ENCODE measurements around the gene HECTD4.
"Not testable (repeated sequence)": the region's sequence is repeated elsewhere in the genome, so short reads cannot be mapped to it uniquely, and the experiment has no call there.

Gene HECTD4

DNA sequence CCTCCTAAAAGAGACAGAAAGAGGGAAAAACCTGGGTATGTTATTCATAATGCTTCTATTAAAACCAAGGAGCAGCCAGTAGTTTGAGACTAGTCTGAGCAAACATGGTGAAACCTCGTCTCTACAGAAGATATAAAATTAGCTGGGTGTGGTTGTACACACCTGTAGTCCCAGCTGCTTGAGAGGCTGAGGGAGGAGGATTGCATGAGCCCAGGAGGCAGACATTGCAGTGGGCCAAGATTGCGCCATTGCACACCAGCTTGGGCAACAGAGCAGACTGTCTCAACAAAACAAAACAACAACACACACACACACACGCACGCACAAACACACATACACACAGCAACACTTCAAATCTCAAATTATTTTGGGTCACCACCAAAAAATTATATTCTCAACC, 27.8 kb downstream of the HECTD4 start:
- H3K4me3 ChIP-seq (ENCODE audit: control insufficient read depth, low read depth, low read length), result no peak overlapping the region
- DNase-seq (ENCODE audit: low read depth), result no peak
- TF ChIP-seq, protein P1, sequence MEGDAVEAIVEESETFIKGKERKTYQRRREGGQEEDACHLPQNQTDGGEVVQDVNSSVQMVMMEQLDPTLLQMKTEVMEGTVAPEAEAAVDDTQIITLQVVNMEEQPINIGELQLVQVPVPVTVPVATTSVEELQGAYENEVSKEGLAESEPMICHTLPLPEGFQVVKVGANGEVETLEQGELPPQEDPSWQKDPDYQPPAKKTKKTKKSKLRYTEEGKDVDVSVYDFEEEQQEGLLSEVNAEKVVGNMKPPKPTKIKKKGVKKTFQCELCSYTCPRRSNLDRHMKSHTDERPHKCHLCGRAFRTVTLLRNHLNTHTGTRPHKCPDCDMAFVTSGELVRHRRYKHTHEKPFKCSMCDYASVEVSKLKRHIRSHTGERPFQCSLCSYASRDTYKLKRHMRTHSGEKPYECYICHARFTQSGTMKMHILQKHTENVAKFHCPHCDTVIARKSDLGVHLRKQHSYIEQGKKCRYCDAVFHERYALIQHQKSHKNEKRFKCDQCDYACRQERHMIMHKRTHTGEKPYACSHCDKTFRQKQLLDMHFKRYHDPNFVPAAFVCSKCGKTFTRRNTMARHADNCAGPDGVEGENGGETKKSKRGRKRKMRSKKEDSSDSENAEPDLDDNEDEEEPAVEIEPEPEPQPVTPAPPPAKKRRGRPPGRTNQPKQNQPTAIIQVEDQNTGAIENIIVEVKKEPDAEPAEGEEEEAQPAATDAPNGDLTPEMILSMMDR (conservative IDR thresholded peaks at IDR 0.05; ENCODE audit: control insufficient read depth, insufficient read depth, low read depth, low read length), result no peak

DNA sequence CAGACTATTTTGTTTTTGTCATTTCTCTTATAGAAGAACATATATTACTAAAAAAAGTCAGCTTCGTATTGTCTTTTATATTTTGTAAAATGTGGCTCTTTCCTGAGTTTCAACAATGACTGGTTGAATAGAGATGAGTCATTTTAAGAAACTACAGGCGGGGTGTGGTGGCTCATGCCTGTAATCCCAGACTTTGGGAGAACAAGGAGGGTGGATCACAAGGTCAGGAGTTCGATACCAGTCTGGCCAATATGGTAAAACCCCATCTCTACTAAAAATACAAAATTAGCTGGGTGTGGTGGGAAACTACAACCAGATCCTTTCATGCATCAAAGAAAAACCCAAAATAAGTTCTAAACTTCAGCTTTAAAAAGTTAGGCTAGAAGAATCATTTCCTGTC, 28.8 kb downstream of the HECTD4 start:
- H3K4me3 ChIP-seq (ENCODE audit: control insufficient read depth, low read depth, low read length), result no peak overlapping the region
- peak; percentile 46 for DNase-seq (ENCODE audit: low read depth)
- TF ChIP-seq, protein P1 (conservative IDR thresholded peaks at IDR 0.05; ENCODE audit: control insufficient read depth, insufficient read depth, low read depth, low read length), result no peak

DNA sequence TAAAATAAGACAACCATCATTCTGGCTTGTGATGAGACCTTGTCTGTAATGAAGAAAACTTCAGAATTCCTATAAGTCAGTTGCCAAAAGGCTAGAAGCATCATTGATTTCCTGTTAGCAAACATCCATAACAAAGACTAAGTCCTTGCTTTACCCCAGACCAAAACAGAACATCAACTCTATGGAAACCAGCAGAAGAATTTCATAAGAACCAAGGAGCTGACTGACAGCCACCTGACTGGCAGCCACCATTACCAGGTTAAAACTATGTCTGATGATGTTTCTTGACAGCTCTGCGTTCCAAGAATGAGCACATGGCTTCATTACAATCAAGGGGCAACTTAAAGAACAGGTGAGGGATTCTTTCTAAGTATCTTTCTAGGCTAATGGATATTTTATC, 29.3 kb downstream of the HECTD4 start:
- no peak for DNase-seq (ENCODE audit: low read depth)
- H3K4me3 ChIP-seq (ENCODE audit: control insufficient read depth, low read depth, low read length), result no peak overlapping the region
- TF ChIP-seq, protein P1 (conservative IDR thresholded peaks at IDR 0.05; ENCODE audit: control insufficient read depth, insufficient read depth, low read depth, low read length), result no peak

DNA sequence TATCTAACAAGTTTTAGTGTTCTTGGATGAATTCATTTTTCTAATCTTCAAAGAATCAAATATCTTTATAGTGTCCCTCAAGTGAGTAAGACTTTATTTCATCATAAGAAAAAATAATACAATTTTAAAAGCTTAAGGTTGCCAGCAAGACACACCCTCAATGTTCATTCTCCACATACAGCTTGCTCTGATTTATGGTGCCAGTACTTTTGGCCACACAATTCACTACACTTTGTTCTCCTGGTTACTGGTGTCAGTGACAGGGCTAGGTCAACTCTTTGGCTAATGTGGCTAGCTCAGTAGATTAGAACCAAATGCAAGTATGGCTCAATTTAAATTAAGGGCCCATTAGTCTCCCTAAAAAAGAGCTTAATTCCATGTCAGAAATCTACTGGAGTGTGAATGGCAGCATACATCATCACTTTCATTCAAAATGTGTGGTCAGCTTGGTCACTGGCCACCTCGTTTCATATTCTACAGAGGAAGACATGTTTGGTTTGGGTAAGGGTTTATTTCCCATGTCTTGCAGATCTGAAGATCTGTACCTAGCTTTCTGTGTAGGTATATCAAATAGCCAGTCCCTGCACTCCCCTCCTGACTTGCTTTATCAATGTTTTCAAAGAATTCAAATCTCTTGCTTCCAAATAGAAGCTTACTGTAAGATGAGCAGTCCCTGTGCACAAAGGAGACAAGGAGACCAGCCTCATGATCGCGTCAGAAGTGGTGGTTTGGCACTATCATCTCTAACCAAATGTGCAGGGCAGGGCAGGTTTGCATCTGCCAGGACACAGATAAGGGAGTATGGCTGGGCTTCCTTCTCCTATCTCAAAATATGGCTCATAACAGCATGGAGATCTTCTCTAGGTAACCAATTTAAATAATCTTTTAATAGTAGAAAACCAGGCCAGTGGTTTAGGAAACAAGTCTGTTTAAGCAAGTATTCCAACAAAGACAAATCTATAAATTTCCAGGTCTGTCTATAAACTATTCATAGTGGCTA, 31.3 kb downstream of the HECTD4 start:
- no peak overlapping the region for H3K4me3 ChIP-seq (ENCODE audit: control insufficient read depth, low read depth, low read length)
- peak; percentile 49 for DNase-seq (ENCODE audit: low read depth)
- TF ChIP-seq, protein P1 (conservative IDR thresholded peaks at IDR 0.05; ENCODE audit: control insufficient read depth, insufficient read depth, low read depth, low read length), result no peak

DNA sequence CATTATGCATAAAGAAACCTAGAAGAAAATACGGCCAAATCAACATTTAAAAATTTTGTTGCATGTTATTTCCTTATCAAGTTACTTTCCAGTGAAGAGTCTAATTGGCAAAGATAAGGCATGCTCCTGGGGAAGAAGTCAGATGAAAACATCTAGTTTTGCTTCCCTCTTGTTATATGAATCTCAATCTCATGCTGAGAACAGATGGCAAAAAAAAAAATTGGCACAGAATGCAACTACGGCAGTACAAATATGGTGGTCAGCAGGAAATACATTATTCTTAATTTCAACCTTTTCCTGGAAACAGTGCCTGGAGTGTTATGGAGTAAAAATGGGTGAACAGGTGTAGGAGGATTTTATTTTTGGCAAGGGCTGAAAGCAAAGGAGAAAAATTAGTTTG, 32.8 kb downstream of the HECTD4 start:
- TF ChIP-seq, protein P1 (conservative IDR thresholded peaks at IDR 0.05; ENCODE audit: control insufficient read depth, insufficient read depth, low read depth, low read length), result no peak
- peak; percentile 43 for DNase-seq (ENCODE audit: low read depth)
- H3K4me3 ChIP-seq (ENCODE audit: control insufficient read depth, low read depth, low read length), result no peak overlapping the region

DNA sequence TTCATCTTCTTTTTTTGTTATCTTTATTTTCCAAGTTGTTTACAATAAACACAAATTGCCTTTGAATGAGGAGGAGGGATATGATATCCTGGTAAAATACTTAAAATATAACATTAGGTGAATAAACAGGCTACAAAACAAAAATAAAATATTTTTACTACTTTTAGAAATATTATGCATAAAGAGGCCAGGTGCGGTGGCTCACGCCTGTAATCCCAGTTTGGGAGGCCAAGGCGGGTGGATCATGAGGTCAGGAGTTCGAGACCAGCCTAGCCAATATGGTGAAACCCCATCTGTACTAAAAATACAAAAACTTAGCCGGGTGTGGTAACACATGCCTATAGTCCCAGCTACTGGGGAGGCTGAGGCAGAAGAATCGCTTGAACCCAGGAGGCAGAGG, 33.3 kb downstream of the HECTD4 start:
- not testable (repeated sequence) for DNase-seq (ENCODE audit: low read depth); H3K4me3 ChIP-seq (ENCODE audit: control insufficient read depth, low read depth, low read length)

DNA sequence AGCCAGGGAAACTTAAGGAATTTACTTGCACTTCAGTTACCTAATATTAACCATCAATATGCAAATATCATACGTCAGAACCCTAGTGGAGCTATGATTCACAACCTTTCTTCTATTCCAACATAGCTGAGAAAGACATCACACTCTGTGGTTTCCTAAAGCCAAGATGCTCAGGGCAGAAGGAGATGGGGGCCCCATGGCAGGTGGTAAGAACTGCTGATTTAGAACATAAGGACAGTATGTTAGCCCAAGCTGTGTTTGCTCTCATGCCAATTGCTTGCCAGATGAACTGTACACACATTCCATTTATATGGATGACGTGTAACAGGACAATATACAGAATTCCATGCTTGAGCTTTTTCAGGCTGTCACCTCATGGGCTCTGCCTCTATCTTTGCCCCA, 34.6 kb downstream of the HECTD4 start:
- H3K4me3 ChIP-seq (ENCODE audit: control insufficient read depth, low read depth, low read length), result no peak overlapping the region
- DNase-seq (ENCODE audit: low read depth), result peak; percentile 66
- TF ChIP-seq, protein P1 (conservative IDR thresholded peaks at IDR 0.05; ENCODE audit: control insufficient read depth, insufficient read depth, low read depth, low read length), result no peak

Measured in fibroblast of mammary gland (primary cell).